KOPT-K1 (cell line): ENCODE results near the gene RMRP.
A peak's percentile ranks its signal among the peaks of the same experiment; 100 is the strongest.

Experiments
- H3K27ac ChIP-seq: fragments of 200-600 bp; sonication (generic); 2 replicates; pipeline ENCODE4 v1.5.1; 2016; ENCODE audit warnings: antibody characterized with exemption, mild to moderate bottlenecking, low read depth, low read length; ENCODE audit not compliant: poor library complexity, severe bottlenecking
- H3K36me3 ChIP-seq: fragments of 200-600 bp; sonication (generic); 2 replicates; pipeline ENCODE4 v1.5.1; 2017; ENCODE audit warnings: antibody characterized with exemption, mild to moderate bottlenecking, low read length, moderate library complexity; ENCODE audit not compliant: insufficient read depth
- H3K9me3 ChIP-seq: fragments of 200-600 bp; sonication (generic); 2 replicates; pipeline ENCODE4 v1.5.1; 2017; ENCODE audit warnings: antibody characterized with exemption, low read length, mild to moderate bottlenecking; ENCODE audit not compliant: insufficient read depth, poor library complexity, severe bottlenecking

The RMRP gene

DNA sequence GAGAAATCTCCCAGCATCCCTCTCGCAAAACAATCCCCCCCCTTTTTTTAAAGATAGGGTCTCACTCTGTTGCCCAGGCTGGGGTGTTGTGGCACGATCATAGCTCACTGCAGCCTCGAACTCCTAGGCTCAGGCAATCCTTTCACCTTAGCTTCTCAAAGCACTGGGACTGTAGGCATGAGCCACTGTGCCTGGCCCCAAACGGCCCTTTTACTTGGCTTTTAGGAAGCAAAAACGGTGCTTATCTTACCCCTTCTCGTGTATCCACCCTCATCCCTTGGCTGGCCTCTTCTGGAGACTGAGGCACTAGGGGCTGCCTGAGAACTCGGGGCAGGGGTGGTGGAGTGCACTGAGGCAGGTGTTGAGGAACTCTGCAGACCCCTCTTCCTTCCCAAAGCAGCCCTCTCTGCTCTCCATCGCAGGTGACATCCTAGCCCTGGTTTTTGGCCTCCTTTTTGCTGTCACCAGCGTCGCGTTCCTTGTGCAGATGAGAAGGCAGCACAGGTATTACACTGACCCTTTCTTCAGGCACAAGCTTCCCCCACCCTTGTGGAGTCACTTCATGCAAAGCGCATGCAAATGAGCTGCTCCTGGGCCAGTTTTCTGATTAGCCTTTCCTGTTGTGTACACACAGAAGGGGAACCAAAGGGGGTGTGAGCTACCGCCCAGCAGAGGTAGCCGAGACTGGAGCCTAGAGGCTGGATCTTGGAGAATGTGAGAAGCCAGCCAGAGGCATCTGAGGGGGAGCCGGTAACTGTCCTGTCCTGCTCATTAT, 22.7 kb upstream of the RMRP start:
- H3K9me3 ChIP-seq: no peaks in the 10 kb centered on the region
- H3K36me3 ChIP-seq: no peaks in the 10 kb centered on the region
- no peak overlapping the region for H3K27ac ChIP-seq

- Histone ChIP-seq H3K36me3 (no peaks in the 10 kb centered on the region), H3K9me3 (no peaks in the 10 kb centered on the region), H3K27ac (no peak overlapping the region)
These were observed 22.0 kb upstream of the RMRP start for GRCh38 chr9:35679766-35680330.

DNA sequence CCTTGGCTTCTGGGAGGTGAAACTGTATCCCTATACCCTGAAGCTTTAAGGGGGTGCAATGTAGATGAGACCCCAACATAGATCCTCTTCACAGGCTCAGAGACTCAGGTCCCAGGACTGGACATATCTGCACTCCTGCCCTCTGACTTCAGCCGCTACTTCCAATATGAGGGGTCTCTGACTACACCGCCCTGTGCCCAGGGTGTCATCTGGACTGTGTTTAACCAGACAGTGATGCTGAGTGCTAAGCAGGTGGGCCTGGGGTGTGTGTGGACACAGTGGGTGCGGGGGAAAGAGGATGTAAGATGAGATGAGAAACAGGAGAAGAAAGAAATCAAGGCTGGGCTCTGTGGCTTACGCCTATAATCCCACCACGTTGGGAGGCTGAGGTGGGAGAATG, 21.3 kb upstream of the RMRP start:
- no peak overlapping the region for H3K27ac ChIP-seq
- H3K9me3 ChIP-seq: no peaks in the 10 kb centered on the region
- H3K36me3 ChIP-seq: no peaks in the 10 kb centered on the region

DNA sequence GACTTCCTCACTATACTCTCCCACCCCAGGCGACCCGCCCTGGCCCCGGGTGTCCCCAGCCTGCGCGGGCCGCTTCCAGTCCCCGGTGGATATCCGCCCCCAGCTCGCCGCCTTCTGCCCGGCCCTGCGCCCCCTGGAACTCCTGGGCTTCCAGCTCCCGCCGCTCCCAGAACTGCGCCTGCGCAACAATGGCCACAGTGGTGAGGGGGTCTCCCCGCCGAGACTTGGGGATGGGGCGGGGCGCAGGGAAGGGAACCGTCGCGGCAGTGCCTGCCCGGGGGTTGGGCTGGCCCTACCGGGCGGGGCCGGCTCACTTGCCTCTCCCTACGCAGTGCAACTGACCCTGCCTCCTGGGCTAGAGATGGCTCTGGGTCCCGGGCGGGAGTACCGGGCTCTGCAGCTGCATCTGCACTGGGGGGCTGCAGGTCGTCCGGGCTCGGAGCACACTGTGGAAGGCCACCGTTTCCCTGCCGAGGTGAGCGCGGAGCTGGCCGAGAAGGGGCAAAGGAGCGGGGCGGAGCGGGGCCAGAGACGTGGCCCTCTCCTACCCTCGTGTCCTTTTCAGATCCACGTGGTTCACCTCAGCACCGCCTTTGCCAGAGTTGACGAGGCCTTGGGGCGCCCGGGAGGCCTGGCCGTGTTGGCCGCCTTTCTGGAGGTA, 18.0 kb upstream of the RMRP start:
- Histone ChIP-seq H3K27ac (no peak overlapping the region), H3K36me3 (no peaks in the 10 kb centered on the region)

DNA sequence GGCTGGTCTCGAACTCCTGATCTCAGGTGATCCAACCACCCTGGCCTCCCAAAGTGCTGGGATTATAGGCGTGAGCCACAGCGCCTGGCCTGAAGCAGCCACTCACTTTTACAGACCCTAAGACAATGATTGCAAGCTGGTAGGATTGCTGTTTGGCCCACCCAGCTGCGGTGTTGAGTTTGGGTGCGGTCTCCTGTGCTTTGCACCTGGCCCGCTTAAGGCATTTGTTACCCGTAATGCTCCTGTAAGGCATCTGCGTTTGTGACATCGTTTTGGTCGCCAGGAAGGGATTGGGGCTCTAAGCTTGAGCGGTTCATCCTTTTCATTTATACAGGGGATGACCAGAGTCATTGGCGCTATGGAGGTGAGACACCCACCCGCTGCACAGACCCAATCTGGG, 17.4 kb upstream of the RMRP start:
- no peak overlapping the region for H3K27ac ChIP-seq
- no peaks in the 10 kb centered on the region for H3K9me3 ChIP-seq
- no peaks in the 10 kb centered on the region for H3K36me3 ChIP-seq

More for the DNA sequence above, 18.0 kb upstream of the RMRP start:
- no peaks in the 10 kb centered on the region for H3K9me3 ChIP-seq

- H3K27ac ChIP-seq: no peak overlapping the region
- H3K36me3 ChIP-seq: no peaks in the 10 kb centered on the region
- H3K9me3 ChIP-seq: no peaks in the 10 kb centered on the region
These were observed 16.2 kb upstream of the RMRP start for GRCh38 chr9:35674025-35674361.

GRCh38 chr9:35673132-35674024, 15.6 kb upstream of the RMRP start, which contains the start of gene CA9:
Gene CA9 (plus strand): TSS chr9:35673928. CDS start chr9:35673960, 32 bp downstream.
- Histone ChIP-seq H3K27ac (no peak within 1 kb of the TSS), H3K36me3 (no peaks in the 10 kb centered on the region), H3K9me3 (no peaks in the 10 kb centered on the region)

GRCh38 chr9:35669331-35670145, 11.7 kb upstream of the RMRP start:
- H3K27ac ChIP-seq: no peak overlapping the region
- no peaks in the 10 kb centered on the region for H3K36me3 ChIP-seq
- H3K9me3 ChIP-seq: no peaks in the 10 kb centered on the region

DNA sequence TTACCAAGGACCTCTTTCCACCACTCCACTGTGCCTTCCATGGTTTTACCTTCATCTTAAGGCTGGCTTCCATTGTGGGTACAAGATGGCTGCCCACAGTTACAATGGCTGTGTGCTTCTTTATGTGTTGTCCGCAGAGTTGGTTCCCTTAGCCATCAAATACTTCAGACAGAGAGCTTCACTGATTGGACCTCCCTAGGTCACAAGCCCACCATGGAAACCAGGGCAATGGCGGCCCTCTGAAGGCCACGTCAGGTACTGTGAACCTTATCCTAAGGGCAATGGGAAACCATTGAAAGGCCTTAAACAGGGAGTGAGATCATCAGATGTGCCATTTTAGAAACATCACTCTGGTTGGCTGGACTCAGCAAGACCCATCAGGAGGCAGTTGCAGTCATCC, 10.1 kb upstream of the RMRP start:
- H3K36me3 ChIP-seq: no peaks in the 10 kb centered on the region
- no peak overlapping the region for H3K27ac ChIP-seq
- no peaks in the 10 kb centered on the region for H3K9me3 ChIP-seq

GRCh38 chr9:35666549-35666948, 8.7 kb upstream of the RMRP start:
- Histone ChIP-seq H3K9me3 (no peaks in the 10 kb centered on the region), H3K27ac (no peak overlapping the region), H3K36me3 (no peaks in the 10 kb centered on the region)

- no peaks in the 10 kb centered on the region for H3K9me3 ChIP-seq
- H3K27ac ChIP-seq: no peak overlapping the region
- 0 out of 2 replicates have a peak, but pooled peaks cover under 1% of the 10 kb centered on the region for H3K36me3 ChIP-seq
These were observed 8.2 kb upstream of the RMRP start for GRCh38 chr9:35666045-35666444.

GRCh38 chr9:35665471-35665818, 7.6 kb upstream of the RMRP start:
- Histone ChIP-seq H3K27ac (peak overlapping the region; percentile 64), H3K36me3 (peaks cover 6% of the 10 kb centered on the region; the same call in 1 of the 2 replicates), H3K9me3 (no peaks in the 10 kb centered on the region)

- H3K27ac ChIP-seq: peak within 1 kb of the TSS; percentile 64
- H3K9me3 ChIP-seq: no peaks in the 10 kb centered on the region
- H3K36me3 ChIP-seq: peaks cover 11% of the 10 kb centered on the region; the same call in 1 of the 2 replicates
These were observed 7.0 kb upstream of the RMRP start, which contains the start of gene ARHGEF39 for GRCh38 chr9:35664531-35665470. Gene ARHGEF39 (minus strand): TSS chr9:35665195. CDS start chr9:35665169, 26 bp downstream.
